ENCODE results near the gene NEFH. TPM values are rescaled to one million over a fixed set of nuclear protein-coding genes. Genes with fewer than 3 reads are reported as not detected.

NEFH gene
- total RNA-seq, 4 donors from 2014 or later = 0.30 to 1.0 (median 0.78) TPM; not detected in 1

DNA sequence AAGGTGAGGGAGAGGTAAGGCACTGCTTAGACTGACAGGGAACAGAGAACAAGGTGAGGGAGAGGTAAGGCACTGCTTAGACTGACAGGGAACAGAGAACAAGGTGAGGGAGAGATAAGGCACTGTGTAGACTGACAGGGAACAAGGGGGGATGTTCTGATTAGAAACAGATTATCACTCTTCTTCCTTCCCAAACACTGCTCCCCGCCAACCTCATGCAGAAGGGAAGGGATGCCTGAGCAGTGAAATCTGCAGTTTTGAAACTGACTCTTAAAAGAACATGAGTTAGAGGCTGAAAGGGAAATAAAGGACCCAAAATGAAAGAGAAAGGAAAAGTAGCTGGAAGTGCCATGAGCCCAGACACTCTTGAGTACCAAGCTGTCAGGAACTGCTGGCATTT lies 29.8 kb downstream of the NEFH start:
- H3K27ac ChIP-seq = no peak overlapping the region
- no peaks in the 10 kb centered on the region for H3K27me3 ChIP-seq
- no peak overlapping the region for H3K4me3 ChIP-seq
- H3K9me3 ChIP-seq = no peaks in the 10 kb centered on the region
- no peak for DNase-seq (ENCODE audit: low spot score in 2 of 2)
- peaks cover 2 to 100% (median 20%) of the 10 kb centered on the region in 3 donors for H3K36me3 ChIP-seq
- H3K4me1 ChIP-seq = no peaks in the 10 kb centered on the region
- TF ChIP-seq POLR2A (IDR thresholded peaks at IDR 0.05) (no peak), EP300 (IDR thresholded peaks at IDR 0.05) (no peak)
- TF ChIP-seq, protein P1, sequence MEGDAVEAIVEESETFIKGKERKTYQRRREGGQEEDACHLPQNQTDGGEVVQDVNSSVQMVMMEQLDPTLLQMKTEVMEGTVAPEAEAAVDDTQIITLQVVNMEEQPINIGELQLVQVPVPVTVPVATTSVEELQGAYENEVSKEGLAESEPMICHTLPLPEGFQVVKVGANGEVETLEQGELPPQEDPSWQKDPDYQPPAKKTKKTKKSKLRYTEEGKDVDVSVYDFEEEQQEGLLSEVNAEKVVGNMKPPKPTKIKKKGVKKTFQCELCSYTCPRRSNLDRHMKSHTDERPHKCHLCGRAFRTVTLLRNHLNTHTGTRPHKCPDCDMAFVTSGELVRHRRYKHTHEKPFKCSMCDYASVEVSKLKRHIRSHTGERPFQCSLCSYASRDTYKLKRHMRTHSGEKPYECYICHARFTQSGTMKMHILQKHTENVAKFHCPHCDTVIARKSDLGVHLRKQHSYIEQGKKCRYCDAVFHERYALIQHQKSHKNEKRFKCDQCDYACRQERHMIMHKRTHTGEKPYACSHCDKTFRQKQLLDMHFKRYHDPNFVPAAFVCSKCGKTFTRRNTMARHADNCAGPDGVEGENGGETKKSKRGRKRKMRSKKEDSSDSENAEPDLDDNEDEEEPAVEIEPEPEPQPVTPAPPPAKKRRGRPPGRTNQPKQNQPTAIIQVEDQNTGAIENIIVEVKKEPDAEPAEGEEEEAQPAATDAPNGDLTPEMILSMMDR (IDR thresholded peaks at IDR 0.05) = no peak
- WGBS, 2 donors = 88 to 92% methylated on average over 1 of the region's 1 CpG

DNA sequence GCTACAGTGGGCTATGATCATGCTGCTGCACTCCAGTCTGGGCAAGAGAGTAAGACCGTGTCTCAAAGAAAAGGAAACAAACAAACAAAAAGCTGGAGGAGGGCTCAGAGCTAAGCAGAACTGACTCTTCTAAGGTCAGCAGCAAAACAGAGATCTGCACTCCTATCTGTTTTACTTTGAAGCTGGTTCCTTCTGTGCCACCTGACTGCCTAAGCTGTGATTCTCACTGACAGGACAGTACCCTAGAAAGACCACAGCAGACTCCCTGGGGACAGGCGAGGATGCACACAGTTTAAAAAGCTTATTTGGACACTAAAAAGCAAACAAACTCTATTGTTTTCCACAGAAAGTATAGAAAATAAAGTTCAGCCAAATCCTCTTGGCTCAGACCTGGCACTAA lies 30.5 kb downstream of the NEFH start:
- H3K4me3 ChIP-seq = no peak overlapping the region
- no peaks in the 10 kb centered on the region for H3K4me1 ChIP-seq
- no peak for TF ChIP-seq POLR2A (IDR thresholded peaks at IDR 0.05)
- TF ChIP-seq, protein P1 (IDR thresholded peaks at IDR 0.05) = no peak
- TF ChIP-seq EP300 (IDR thresholded peaks at IDR 0.05) = no peak
- no peaks in the 10 kb centered on the region for H3K9me3 ChIP-seq
- peaks cover 2 to 100% (median 28%) of the 10 kb centered on the region in 3 donors for H3K36me3 ChIP-seq
- WGBS, 2 donors = 76 to 88% methylated on average over 2 of the region's 2 CpGs
- no peak overlapping the region for H3K27ac ChIP-seq
- no peak for DNase-seq (ENCODE audit: low spot score in 2 of 2)
- no peaks in the 10 kb centered on the region for H3K27me3 ChIP-seq

DNA sequence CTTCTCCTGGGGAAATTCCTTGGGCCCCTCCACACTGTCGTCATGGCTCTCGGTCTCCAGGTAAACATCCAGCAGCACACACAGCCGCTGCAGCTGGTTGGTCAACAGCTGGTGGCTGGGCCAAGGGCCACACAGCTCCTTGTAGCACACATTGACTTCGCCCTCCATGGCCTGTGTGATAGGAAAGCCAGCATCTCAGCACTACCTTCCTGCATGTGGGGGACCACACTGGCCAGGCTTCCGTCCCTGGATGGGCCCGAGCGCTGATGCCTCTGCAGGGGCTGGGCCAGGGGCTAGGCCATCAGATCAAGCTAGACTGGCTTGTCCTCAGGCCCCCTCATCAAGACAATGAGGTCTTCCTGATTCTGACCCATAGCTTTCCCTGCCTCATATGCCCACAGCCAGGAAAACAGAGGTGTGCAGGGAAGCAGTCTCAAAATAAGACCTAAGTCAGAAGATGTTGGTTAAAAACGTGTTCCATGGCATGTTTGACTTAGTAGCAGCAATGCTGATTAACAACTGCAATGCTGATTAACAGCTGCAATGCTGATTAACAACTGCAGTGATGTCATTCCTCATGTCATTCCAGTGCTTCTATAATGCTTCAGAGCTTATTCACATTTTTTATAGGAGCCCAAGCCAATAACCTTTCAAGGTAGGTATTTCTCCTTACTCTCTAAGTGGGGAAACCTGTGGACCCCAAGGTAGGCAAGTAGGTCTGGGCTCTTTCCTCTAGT lies 31.3 kb downstream of the NEFH start:
- peaks cover 2 to 100% (median 35%) of the 10 kb centered on the region in 3 donors for H3K36me3 ChIP-seq

DNA sequence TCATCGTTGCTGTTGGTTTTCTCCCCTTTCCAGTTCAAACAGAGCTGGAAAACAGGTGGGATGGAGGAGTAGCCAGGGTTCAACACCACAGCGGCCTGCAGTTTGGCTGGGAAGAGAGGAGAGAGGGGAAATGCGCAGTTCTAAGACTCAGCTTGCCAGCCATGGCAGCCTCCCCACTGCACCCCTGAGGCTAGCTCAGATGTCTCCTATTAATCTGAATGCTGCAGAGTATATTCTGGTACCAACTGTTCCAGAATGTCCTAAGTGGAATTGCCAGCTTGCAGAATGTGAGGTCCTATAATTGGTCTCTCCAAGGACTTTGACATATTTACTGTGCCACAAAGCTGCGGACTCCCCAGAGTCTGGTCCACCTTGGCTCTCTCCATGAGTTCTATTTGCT lies 32.0 kb downstream of the NEFH start:
- no peak for TF ChIP-seq EP300 (IDR thresholded peaks at IDR 0.05)
- TF ChIP-seq, protein P1 (IDR thresholded peaks at IDR 0.05) = no peak
- TF ChIP-seq POLR2A (IDR thresholded peaks at IDR 0.05) = no peak
- Histone ChIP-seq H3K9me3 (no peaks in the 10 kb centered on the region), H3K4me3 (no peak overlapping the region), H3K27ac (no peak overlapping the region), H3K36me3 (peaks cover 2 to 100% (median 42%) of the 10 kb centered on the region in 3 donors), H3K27me3 (no peaks in the 10 kb centered on the region), H3K4me1 (no peaks in the 10 kb centered on the region)
- WGBS, 2 donors = 82 to 92% methylated on average over 4 of the region's 4 CpGs
- DNase-seq (ENCODE audit: low spot score in 2 of 2) = no peak

More for the DNA sequence above, 31.3 kb downstream of the NEFH start:
- H3K4me3 ChIP-seq = no peak overlapping the region
- 83 to 93% methylated on average over 8 of the region's 8 CpGs for WGBS, 2 donors
- DNase-seq (ENCODE audit: low spot score in 2 of 2) = no peak
- H3K27ac ChIP-seq = no peak overlapping the region
- no peaks in the 10 kb centered on the region for H3K27me3 ChIP-seq
- H3K4me1 ChIP-seq = no peaks in the 10 kb centered on the region
- H3K9me3 ChIP-seq = no peaks in the 10 kb centered on the region
- TF ChIP-seq EP300 (IDR thresholded peaks at IDR 0.05) (no peak), POLR2A (IDR thresholded peaks at IDR 0.05) (no peak)
- TF ChIP-seq, protein P1 (IDR thresholded peaks at IDR 0.05) = no peak

DNA sequence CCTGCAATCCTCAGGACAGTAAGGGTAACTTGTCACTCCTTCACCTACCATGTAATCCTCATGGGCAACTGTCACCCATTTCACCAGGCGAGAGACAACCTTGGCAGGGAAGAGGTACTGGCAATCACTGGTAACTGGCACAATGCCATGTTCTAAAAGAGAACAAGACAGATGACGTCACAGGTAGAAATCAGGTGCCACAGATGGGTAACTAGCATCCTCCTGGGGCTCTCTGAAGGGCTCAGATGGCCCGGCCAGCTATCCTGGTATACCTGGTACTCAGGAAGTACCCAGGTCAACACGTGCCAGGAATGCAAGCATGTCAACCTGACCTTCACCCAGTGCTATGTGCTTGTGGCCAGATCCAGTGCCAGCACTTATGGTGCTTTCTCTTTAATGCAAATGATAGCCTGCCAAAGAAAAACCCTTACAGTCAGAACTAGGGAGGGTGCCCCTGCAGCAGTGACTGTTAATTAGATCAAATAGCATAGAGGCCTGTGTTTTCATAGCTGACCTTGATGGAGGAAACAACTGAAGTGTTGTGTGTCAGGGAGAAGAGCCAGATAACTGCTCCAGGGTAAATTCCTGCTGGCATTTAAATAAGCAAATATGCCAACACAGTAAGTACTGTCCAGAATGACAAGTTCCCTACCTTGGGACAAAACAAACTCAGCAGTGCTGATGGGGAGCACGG lies 37.3 kb downstream of the NEFH start:
- H3K27ac ChIP-seq = no peak overlapping the region
- no peak for DNase-seq (ENCODE audit: low spot score in 2 of 2)
- no peaks in the 10 kb centered on the region for H3K4me1 ChIP-seq
- 80 to 81% methylated on average over 5 of the region's 5 CpGs for WGBS, 2 donors
- TF ChIP-seq, protein P1 (IDR thresholded peaks at IDR 0.05) = no peak
- no peak for TF ChIP-seq POLR2A (IDR thresholded peaks at IDR 0.05)
- no peak for TF ChIP-seq EP300 (IDR thresholded peaks at IDR 0.05)
- no peaks in the 10 kb centered on the region for H3K27me3 ChIP-seq
- H3K4me3 ChIP-seq = no peak overlapping the region
- H3K36me3 ChIP-seq = peaks cover 0 to 99% (median 56%) of the 10 kb centered on the region in 3 donors
- H3K9me3 ChIP-seq = no peaks in the 10 kb centered on the region
